Activated CD4-positive, alpha-beta T cell treated with anti-CD3 and anti-CD28 coated beads, Interleukin-10, Interleukin-2, amounts not matched to agents 100 ng/mL and 50 ng/mL, durations not matched to agents 16 hours and 8 hours (primary cell): Measurements from ENCODE around the gene ITFG1.
A peak's percentile ranks its signal among the peaks of the same experiment; 100 is the strongest.
"Not testable (repeated sequence)": the region's sequence is repeated elsewhere in the genome, so short reads cannot be mapped to it uniquely, and the experiment has no call there.

Experiments used
- DNase-seq: peaks from one replicate; pipeline ENCODE4 v3.0.0-alpha.2; 2020

ITFG1 gene

GRCh38 chr16:47473004-47473403, 12.1 kb upstream of the ITFG1 start:
- DNase-seq: not testable (repeated sequence)

GRCh38 chr16:47470810-47471209, 9.9 kb upstream of the ITFG1 start:
- DNase-seq: no peak

GRCh38 chr16:47470211-47470610, 9.3 kb upstream of the ITFG1 start:
- DNase-seq: no peak

GRCh38 chr16:47469227-47469626, 8.4 kb upstream of the ITFG1 start:
- no peak for DNase-seq

- not testable (repeated sequence) for DNase-seq
Measured at GRCh38 chr16:47468070-47468689, 7.3 kb upstream of the ITFG1 start.

GRCh38 chr16:47467501-47467900, 6.6 kb upstream of the ITFG1 start:
- no peak for DNase-seq

- no peak for DNase-seq
Measured at GRCh38 chr16:47465919-47466630, 5.2 kb upstream of the ITFG1 start.

GRCh38 chr16:47463771-47464624, 3.1 kb upstream of the ITFG1 start:
- no peak for DNase-seq

GRCh38 chr16:47461598-47462266, 869 bp upstream of the ITFG1 start:
- DNase-seq: peak; percentile 49

- DNase-seq: no peak
Measured at GRCh38 chr16:47460359-47460710, 528 bp downstream of the ITFG1 start.

- DNase-seq: no peak
Measured at GRCh38 chr16:47459603-47460002, 1.3 kb downstream of the ITFG1 start.

- DNase-seq: no peak
Measured at GRCh38 chr16:47458331-47458730, 2.5 kb downstream of the ITFG1 start.

- no peak for DNase-seq
Measured at GRCh38 chr16:47449788-47450187, 11.1 kb downstream of the ITFG1 start.

- DNase-seq: no peak
Measured at GRCh38 chr16:47448830-47449575, 11.9 kb downstream of the ITFG1 start.

GRCh38 chr16:47446431-47446830, 14.4 kb downstream of the ITFG1 start:
- no peak for DNase-seq

- DNase-seq: not testable (repeated sequence)
Measured at GRCh38 chr16:47442884-47443283, 18.0 kb downstream of the ITFG1 start.

- not testable (repeated sequence) for DNase-seq
Measured at GRCh38 chr16:47440066-47440465, 20.8 kb downstream of the ITFG1 start.

GRCh38 chr16:47434274-47434673, 26.6 kb downstream of the ITFG1 start:
- not testable (repeated sequence) for DNase-seq

GRCh38 chr16:47431960-47432359, 28.9 kb downstream of the ITFG1 start:
- peak; percentile 4 for DNase-seq

- DNase-seq: no peak
Measured at GRCh38 chr16:47426806-47427205, 34.1 kb downstream of the ITFG1 start.

GRCh38 chr16:47424846-47425245, 36.0 kb downstream of the ITFG1 start:
- DNase-seq: no peak

GRCh38 chr16:47416869-47417268, 44.0 kb downstream of the ITFG1 start:
- no peak for DNase-seq

GRCh38 chr16:47413041-47413440, 47.8 kb downstream of the ITFG1 start:
- DNase-seq: no peak
